HEK293T (cell line): Measurements from ENCODE around the gene WWC2.

Source experiments
- CTCF ChIA-PET: fragments of 350-600 bp; formaldehyde crosslinking; extraction: SDS; loops from one replicate; lab custom pipeline; 2021; ENCODE audit warnings: antibody characterized with exemption, inconsistent platforms; lab: Yijun Ruan, JAX
- POLR2A ChIA-PET: fragments of 350-600 bp; formaldehyde crosslinking; extraction: SDS; loops from one replicate; lab custom pipeline; 2020; ENCODE audit warnings: antibody characterized with exemption, inconsistent platforms; lab: Yijun Ruan, JAX
- DNase-seq: peaks from one replicate; pipeline ENCODE4 v3.0.0; 2012; ENCODE audit warnings: mixed read lengths; ENCODE audit errors: extremely low spot score
- ARNT ChIP-seq: fragments of 450-650 bp; IDR thresholded peaks from 2 replicates; pipeline ENCODE4 v1.6.1; 2017; ENCODE audit warnings: mild to moderate bottlenecking
- BHLHE40 ChIP-seq: fragments of 450-650 bp; IDR thresholded peaks from 2 replicates; pipeline ENCODE4 v1.6.1; 2016; ENCODE audit warnings: mild to moderate bottlenecking, moderate library complexity, borderline replicate concordance
- CTBP1 ChIP-seq: fragments of 450-650 bp; IDR thresholded peaks from 2 replicates; pipeline ENCODE4 v1.6.1; 2016; ENCODE audit warnings: borderline replicate concordance
- ELF4 ChIP-seq: fragments of 450-650 bp; IDR thresholded peaks from 2 replicates; pipeline ENCODE4 v1.6.1; 2017; ENCODE audit warnings: antibody characterized with exemption
- FOXA1 ChIP-seq: fragments of 450-650 bp; IDR thresholded peaks from 2 replicates; pipeline ENCODE4 v1.6.1; 2016; ENCODE audit warnings: mild to moderate bottlenecking
- FOXK2 ChIP-seq: fragments of 450-650 bp; IDR thresholded peaks from 2 replicates; pipeline ENCODE4 v1.6.1; 2016; ENCODE audit warnings: mild to moderate bottlenecking
- FOXM1 ChIP-seq: fragments of 450-650 bp; IDR thresholded peaks from 2 replicates; pipeline ENCODE4 v1.6.1; 2017; ENCODE audit warnings: mild to moderate bottlenecking, borderline replicate concordance
- HDGF ChIP-seq: fragments of 450-650 bp; IDR thresholded peaks from 2 replicates; pipeline ENCODE4 v1.6.1; 2017; ENCODE audit warnings: antibody characterized with exemption, borderline replicate concordance
- L3MBTL2 ChIP-seq: fragments of 450-650 bp; conservative IDR thresholded peaks from 2 replicates; pipeline ENCODE4 v1.6.1; 2016; ENCODE audit warnings: mild to moderate bottlenecking
- LEF1 ChIP-seq: fragments of 450-650 bp; IDR thresholded peaks from 2 replicates; pipeline ENCODE4 v1.6.1; 2017; ENCODE audit warnings: mild to moderate bottlenecking, borderline replicate concordance
- NFRKB ChIP-seq: fragments of 450-650 bp; IDR thresholded peaks from 2 replicates; pipeline ENCODE4 v1.6.1; 2016; ENCODE audit warnings: mild to moderate bottlenecking, moderate library complexity
- SP1 ChIP-seq: fragments of 450-650 bp; IDR thresholded peaks from 2 replicates; pipeline ENCODE4 v1.6.1; 2017
- SUZ12 ChIP-seq: fragments of 450-650 bp; IDR thresholded peaks from 2 replicates; pipeline ENCODE4 v1.6.1; 2016; ENCODE audit warnings: mild to moderate bottlenecking
- TARDBP ChIP-seq: fragments of 450-650 bp; IDR thresholded peaks from 2 replicates; pipeline ENCODE4 v1.6.1; 2016
- ZNF384 ChIP-seq: fragments of 450-650 bp; IDR thresholded peaks from 2 replicates; pipeline ENCODE4 v1.6.1; 2016
- TF ChIP-seq, protein P1 (sequence below): fragments of 450-650 bp; IDR thresholded peaks from 2 replicates; pipeline ENCODE4 v1.6.1; 2016

The WWC2 gene

GRCh38 chr4:183105092-183105491 lies 6.0 kb downstream of the WWC2 start:
- POLR2A ChIA-PET: interaction anchor here (1.4 kb wide), 1 partner anchor 11 kb away, joined by 4 read pairs; no protein-coding TSS in a partner anchor
- CTCF ChIA-PET: interaction anchor here (0.5 kb wide), 1 partner anchor 78 kb away, joined by 3 read pairs; no protein-coding TSS in a partner anchor
- no peak for TF ChIP-seq SUZ12
- TF ChIP-seq, protein P1, sequence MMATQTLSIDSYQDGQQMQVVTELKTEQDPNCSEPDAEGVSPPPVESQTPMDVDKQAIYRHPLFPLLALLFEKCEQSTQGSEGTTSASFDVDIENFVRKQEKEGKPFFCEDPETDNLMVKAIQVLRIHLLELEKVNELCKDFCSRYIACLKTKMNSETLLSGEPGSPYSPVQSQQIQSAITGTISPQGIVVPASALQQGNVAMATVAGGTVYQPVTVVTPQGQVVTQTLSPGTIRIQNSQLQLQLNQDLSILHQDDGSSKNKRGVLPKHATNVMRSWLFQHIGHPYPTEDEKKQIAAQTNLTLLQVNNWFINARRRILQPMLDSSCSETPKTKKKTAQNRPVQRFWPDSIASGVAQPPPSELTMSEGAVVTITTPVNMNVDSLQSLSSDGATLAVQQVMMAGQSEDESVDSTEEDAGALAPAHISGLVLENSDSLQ: no peak
- DNase-seq: no peak

DNA sequence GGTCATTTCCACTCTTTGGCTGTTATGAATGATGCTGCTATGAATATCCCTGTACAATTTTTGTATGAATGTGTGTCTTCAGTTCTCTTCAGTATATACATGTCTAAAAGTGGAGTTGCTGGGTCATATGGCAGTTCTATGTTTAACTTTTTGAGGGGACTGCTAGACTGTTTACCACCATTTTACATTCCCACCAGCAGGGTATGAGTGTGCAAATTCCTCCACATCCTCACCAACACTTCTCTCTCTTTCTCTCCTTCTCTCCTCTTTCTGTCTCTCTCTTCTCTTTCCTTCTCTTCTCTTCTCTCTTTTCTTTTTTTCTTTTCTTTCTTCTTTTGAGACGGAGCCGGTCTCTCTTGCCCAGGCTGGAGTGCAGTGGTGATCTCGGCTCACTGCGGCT lies 7.8 kb downstream of the WWC2 start:
- POLR2A ChIA-PET: no interaction called here
- DNase-seq: no peak

DNA sequence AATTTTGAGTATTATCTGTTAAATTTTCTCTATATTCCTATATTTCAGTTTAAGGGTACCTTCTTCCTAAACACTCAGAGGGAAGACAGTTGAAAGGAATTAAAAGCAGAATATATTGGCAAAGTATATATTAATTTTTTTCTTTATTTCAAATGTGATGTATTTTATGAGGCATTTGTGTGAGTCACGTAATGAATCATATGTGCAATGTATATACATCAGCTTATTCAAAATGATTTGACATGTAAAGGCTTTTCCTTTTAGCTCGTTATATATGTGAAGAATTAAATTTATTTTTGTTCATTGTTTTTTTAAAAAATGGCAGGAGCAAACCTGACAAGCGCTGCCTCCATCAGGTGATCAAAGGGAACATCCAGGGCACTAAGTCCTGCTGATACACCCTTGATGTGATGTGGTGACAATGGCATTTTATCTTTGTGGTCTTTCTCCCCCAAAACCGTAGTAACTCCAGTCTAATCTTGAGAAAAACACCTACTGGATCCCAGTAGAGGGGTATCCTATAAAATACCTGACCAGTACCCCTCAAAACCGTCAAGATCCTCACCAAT lies 8.9 kb downstream of the WWC2 start:
- TF ChIP-seq CTBP1: no peak
- TF ChIP-seq ARNT: no peak
- TF ChIP-seq TARDBP: no peak
- TF ChIP-seq HDGF: no peak
- no peak for TF ChIP-seq L3MBTL2
- TF ChIP-seq, protein P1: no peak
- TF ChIP-seq FOXM1: no peak
- TF ChIP-seq SP1: no peak
- no peak for TF ChIP-seq SUZ12
- TF ChIP-seq FOXA1: no peak
- no peak for TF ChIP-seq LEF1
- TF ChIP-seq ZNF384: no peak
- no peak for TF ChIP-seq BHLHE40
- TF ChIP-seq ELF4: no peak
- TF ChIP-seq NFRKB: no peak
- no peak for TF ChIP-seq FOXK2
- CTCF ChIA-PET: no interaction called here
- DNase-seq: no peak
- POLR2A ChIA-PET: interaction anchor here (1.1 kb wide), 1 partner anchor 9 kb away, joined by 5 read pairs; the partner anchor contains the start of gene WWC2

More for the DNA sequence above, 7.8 kb downstream of the WWC2 start:
- CTCF ChIA-PET: interaction anchor here (0.6 kb wide), 1 partner anchor 1659 kb away, joined by 3 read pairs; no protein-coding TSS in a partner anchor
- TF ChIP-seq FOXA1: no peak

DNA sequence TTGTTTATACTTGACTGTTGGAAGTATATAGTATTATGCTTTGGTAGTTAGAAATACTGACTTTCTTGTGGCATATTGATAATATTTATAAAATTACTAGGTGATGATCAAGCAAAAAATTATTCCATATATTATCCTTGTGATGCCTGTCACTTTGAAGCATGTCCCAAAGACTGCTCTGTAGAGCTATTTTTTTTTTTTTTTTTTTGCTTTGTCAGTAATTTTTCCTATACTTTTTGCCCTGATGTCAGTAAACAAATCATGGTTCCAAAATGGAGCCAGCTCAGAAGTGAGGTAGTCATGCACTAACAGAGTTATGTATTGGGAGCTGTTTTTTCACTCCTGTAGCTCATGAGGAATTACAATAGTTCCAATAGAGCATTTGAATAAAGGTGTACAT lies 11.2 kb downstream of the WWC2 start:
- DNase-seq: no peak
- CTCF ChIA-PET: no interaction called here
- no peak for TF ChIP-seq FOXM1
- TF ChIP-seq FOXK2: no peak
- no peak for TF ChIP-seq NFRKB
- no peak for TF ChIP-seq ELF4
- no peak for TF ChIP-seq SP1
- TF ChIP-seq ZNF384: no peak
- POLR2A ChIA-PET: interaction anchor here (1.0 to 1.5 kb wide), 2 partner anchors 11 to 12 kb away, joined by 4 read pairs; partner anchors contain the start of gene WWC2

GRCh38 chr4:183111452-183111885 lies 12.4 kb downstream of the WWC2 start:
- ChIA-PET CTCF (no interaction called here), POLR2A (no interaction called here)
- DNase-seq: no peak
- no peak for TF ChIP-seq CTBP1
- no peak for TF ChIP-seq BHLHE40
- TF ChIP-seq HDGF: no peak
- no peak for TF ChIP-seq FOXA1
- no peak for TF ChIP-seq L3MBTL2
- no peak for TF ChIP-seq FOXK2
- TF ChIP-seq ELF4: no peak
- no peak for TF ChIP-seq TARDBP
- TF ChIP-seq, protein P1: no peak
- TF ChIP-seq LEF1: no peak
- TF ChIP-seq SUZ12: no peak
- TF ChIP-seq ZNF384: no peak
- TF ChIP-seq FOXM1: no peak
- no peak for TF ChIP-seq SP1
- TF ChIP-seq NFRKB: no peak

- DNase-seq: no peak
- TF ChIP-seq, protein P1: no peak
- TF ChIP-seq ELF4 (no peak), FOXK2 (no peak), FOXM1 (no peak), LEF1 (no peak), ARNT (no peak), BHLHE40 (no peak), HDGF (no peak), CTBP1 (no peak), TARDBP (no peak), NFRKB (no peak), SP1 (no peak), L3MBTL2 (no peak), FOXA1 (no peak), ZNF384 (no peak), SUZ12 (no peak)
- POLR2A ChIA-PET: no interaction called here
- CTCF ChIA-PET: no interaction called here
These were observed 19.1 kb downstream of the WWC2 start for GRCh38 chr4:183118141-183118540.
